Ovary (tissue), 9 donors: ENCODE measurements around the gene PRR27. TPM values are rescaled to one million over a fixed set of nuclear protein-coding genes. Genes with fewer than 3 reads are reported as not detected.

Source experiments
- DNase-seq, 5 donors: peaks; one replicate each; pipeline ENCODE4 v3.0.0-alpha.2; 2019 to 2020
- H3K27ac ChIP-seq, 2 donors: fragments of 200-600 bp; one replicate each; pipeline versions ENCODE4 v1.5.1 to v1.8.0; 2019 to 2022
- H3K27me3 ChIP-seq: fragments of 200-600 bp; one replicate; pipeline ENCODE4 v1.8.0; 2022
- H3K36me3 ChIP-seq: fragments of 200-600 bp; sonication (generic); one replicate; pipeline ENCODE4 v1.5.1; 2019
- H3K4me1 ChIP-seq: one replicate; pipeline ENCODE4 v1.8.1; 2013; ENCODE audit warnings: mild to moderate bottlenecking, moderate library complexity; ENCODE audit not compliant: insufficient read depth
- H3K4me3 ChIP-seq: fragments of 200-600 bp; sonication (generic); one replicate; pipeline ENCODE4 v1.5.1; 2017
- H3K9me3 ChIP-seq, 2 donors: fragments of 200-600 bp in 1 of 2; sonication (generic) in 1 of 2; one replicate each; pipeline versions ENCODE4 v1.5.1 to v1.8.1; 2013 to 2019; ENCODE audit warnings: mild to moderate bottlenecking in 1 of 2, moderate library complexity in 1 of 2
- CTCF ChIP-seq, 3 donors: fragments of 450-650 bp in 2 of 3; fragments of 200-600 bp in 1 of 3; IDR thresholded peaks; one replicate each; pipeline versions ENCODE4 v1.5.1 to v1.8.0; 2016 to 2022; ENCODE audit warnings: antibody characterized with exemption in 3 of 3, mild to moderate bottlenecking in 1 of 3
- EP300 ChIP-seq: sonication (generic); formaldehyde crosslinking; IDR thresholded peaks from one replicate; pipeline ENCODE4 v1.6.1; 2017; ENCODE audit warnings: antibody characterized with exemption
- POLR2A ChIP-seq: fragments of 450-650 bp; IDR thresholded peaks from one replicate; pipeline ENCODE4 v1.6.1; 2017; ENCODE audit warnings: antibody characterized with exemption, mild to moderate bottlenecking, moderate library complexity
- WGBS, 3 donors: extraction: QIAGEN DNeasy Blood & Tissue Kit in 1 of 3; methylation state at CpG; one replicate each; pipeline versions ENCODE4 v1.1.5 to v1.1.7; 2013 to 2017; 5-methylcytosine and 5-hydroxymethylcytosine counted together
- intact Hi-C, 4 donors: fragments of 100-400 bp; cut with DNase I; formaldehyde crosslinking; loops; one replicate each; pipeline versions ENCODE4 v1.11.0 to v1.15.1; 2022 to 2023
- polyA plus RNA-seq, 2 donors: library from polyadenylated mRNA; stranded (reverse); fragments of 200-250 nt in 1 of 2; fragments of 350-450 nt in 1 of 2; fragmentation: Illumina TruSeq in 1 of 2; extraction: RNeasy Lipid Tissue Mini Kit (QIAGEN cat#74804) in 1 of 2; gene quantifications; one replicate each; pipeline ENCODE4 v1.2.3, GENCODE V29; 2013 to 2014
- total RNA-seq, 7 donors: library from RNA; depleted of rRNA in 2 of 7; stranded (reverse); fragments of >200 nt in 2 of 7; fragmentation: NEBNext Ultra II Directional in 3 of 7; extraction: Animal tissue kit (Norgen Biotek cat#: 25700) in 3 of 7; gene quantifications; one replicate each; pipeline versions ENCODE4 v1.1.0 to v1.2.4, GENCODE V29; 2016 to 2023
- donor health status: DM: no; HTN: no; CAD: no; lungs with moderate emphysema.
- donor health status: DM: no; HTN: no; CAD: no.
- donor health status: Bipolar disorder and iron deficiency.
- donor health status: DM: yes; HTN: yes; CAD: no.
- donor health status: DM: no; HTN: no; CAD: no.
- donor health status: DM: yes; HTN: yes; CAD: no.

PRR27 gene
- total and polyA plus RNA-seq, 9 donors, result not detected

GRCh38 chr4:70120323-70120722 lies 33.7 kb upstream of the PRR27 start:
- no peak for TF ChIP-seq EP300
- TF ChIP-seq CTCF (IDR thresholded peaks at IDR 0.05), result no peak
- TF ChIP-seq POLR2A, result no peak
- Histone ChIP-seq H3K36me3 (no peaks in the 10 kb centered on the region), H3K9me3 (no peaks in the 10 kb centered on the region), H3K27me3 (peaks cover under 1% of the 10 kb centered on the region), H3K4me3 (no peak overlapping the region), H3K27ac (no peak overlapping the region), H3K4me1 (no peaks in the 10 kb centered on the region)
- 73 to 81% (median 77%) methylated on average over 1 of the region's 1 CpG for WGBS, 3 donors
- no peak for DNase-seq
- intact Hi-C loops, result no loop called here

DNA sequence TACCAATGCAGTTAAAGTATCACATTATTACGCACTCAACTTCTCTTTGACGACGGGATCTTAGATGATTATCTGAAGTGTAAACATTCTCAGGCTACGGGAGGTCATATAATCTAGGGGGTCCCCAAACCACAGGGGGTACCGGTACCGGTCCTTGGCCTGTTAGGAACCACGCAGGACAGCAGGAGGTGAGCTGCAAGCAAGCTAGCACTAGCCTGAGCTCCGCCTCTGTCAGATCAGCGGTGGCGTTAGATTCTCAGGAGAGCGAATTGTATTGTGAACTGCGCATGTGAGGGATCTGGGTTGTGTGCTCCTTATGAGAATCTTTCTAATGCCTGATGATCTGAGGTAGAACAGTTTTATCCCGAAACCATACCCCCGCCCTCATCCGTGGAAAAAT lies 20.6 kb upstream of the PRR27 start:
- intact Hi-C loops, result no loop called here
- Histone ChIP-seq H3K4me1 (no peaks in the 10 kb centered on the region), H3K9me3 (no peaks in the 10 kb centered on the region), H3K27me3 (no peaks in the 10 kb centered on the region), H3K4me3 (no peak overlapping the region), H3K27ac (no peak overlapping the region), H3K36me3 (no peaks in the 10 kb centered on the region)
- WGBS, 3 donors, result 67 to 73% (median 69%) methylated on average over 15 of the region's 15 CpGs
- TF ChIP-seq POLR2A, result no peak
- no peak for TF ChIP-seq CTCF (IDR thresholded peaks at IDR 0.05)
- TF ChIP-seq EP300, result no peak
- no peak for DNase-seq

DNA sequence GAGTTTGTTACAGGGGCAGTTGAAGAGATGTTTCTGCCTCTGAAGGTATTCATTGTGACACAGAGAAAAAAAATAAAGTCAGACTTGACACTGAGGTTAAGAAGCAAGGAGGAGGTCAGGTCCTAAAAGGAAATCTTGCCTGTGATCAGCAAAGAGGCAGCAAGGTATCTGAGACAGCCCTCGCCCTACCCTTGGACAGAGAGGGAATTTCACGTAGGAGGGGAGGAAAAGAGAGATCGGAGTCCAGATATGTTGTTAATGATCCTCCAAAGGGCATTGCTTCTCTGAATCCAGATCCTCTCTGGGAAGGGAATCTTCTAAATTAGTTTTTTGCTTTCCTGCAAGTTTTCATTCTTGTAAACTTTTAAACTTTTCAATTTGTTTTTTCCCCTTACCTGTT lies 15.3 kb upstream of the PRR27 start:
- no peaks in the 10 kb centered on the region for H3K4me1 ChIP-seq
- no peak overlapping the region for H3K27ac ChIP-seq
- no peaks in the 10 kb centered on the region for H3K36me3 ChIP-seq
- no peaks in the 10 kb centered on the region for H3K9me3 ChIP-seq
- H3K27me3 ChIP-seq, result no peaks in the 10 kb centered on the region
- WGBS, 3 donors, result 73 to 77% (median 75%) methylated on average over 3 of the region's 3 CpGs
- intact Hi-C loops, result no loop called here
- DNase-seq, result no peak
- H3K4me3 ChIP-seq, result no peak overlapping the region
- TF ChIP-seq CTCF (IDR thresholded peaks at IDR 0.05), result no peak
- no peak for TF ChIP-seq POLR2A
- TF ChIP-seq EP300, result no peak

DNA sequence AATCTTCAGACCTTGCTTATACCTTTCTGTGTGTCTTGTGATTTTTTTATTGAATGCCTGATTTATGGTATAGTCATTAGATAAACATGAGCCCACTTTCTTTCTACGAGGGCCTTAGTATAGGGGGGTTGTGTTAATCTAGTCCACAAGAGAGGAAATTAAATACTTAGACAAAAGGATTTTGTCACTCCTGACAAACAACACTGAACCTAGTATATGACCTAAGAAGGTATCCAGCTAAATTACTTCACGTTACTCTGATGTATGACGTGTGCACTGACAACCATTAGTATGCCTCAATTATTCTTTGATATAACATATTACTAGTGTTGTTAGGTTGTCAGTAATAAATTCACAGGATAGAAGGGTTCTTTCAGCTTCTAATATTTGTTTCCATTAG lies 2.8 kb upstream of the PRR27 start:
- no peaks in the 10 kb centered on the region for H3K4me1 ChIP-seq
- 51 to 57% (median 54%) methylated on average over 3 of the region's 3 CpGs for WGBS, 3 donors
- no peak overlapping the region for H3K4me3 ChIP-seq
- no peak for DNase-seq
- TF ChIP-seq POLR2A (no peak), CTCF (IDR thresholded peaks at IDR 0.05) (no peak), EP300 (no peak)
- intact Hi-C loops, result no loop called here
- H3K36me3 ChIP-seq, result no peaks in the 10 kb centered on the region
- H3K27ac ChIP-seq, result no peak overlapping the region
- H3K27me3 ChIP-seq, result no peaks in the 10 kb centered on the region
- no peaks in the 10 kb centered on the region for H3K9me3 ChIP-seq

DNA sequence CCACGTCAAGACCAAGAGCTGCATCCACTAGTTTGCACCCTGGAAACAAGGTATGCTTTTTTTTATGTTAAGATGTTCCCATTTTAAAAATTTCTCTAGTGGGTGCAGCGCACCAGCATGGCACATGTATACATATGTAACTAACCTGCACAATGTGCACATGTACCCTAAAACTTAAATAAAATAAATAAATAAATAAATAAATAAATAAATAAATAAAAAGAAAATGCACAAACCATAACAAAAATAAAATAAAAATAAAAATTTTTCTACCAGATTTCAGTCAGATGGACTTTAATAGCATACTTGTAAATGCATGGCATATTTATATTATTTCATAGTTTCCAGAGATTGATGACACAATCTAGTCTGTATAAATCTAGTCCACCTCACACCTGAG lies 1.9 kb upstream of the PRR27 start:
- intact Hi-C loops, result no loop called here
- WGBS, 3 donors, result 84 to 88% (median 87%) methylated on average over 2 of the region's 2 CpGs
- no peak overlapping the region for H3K4me3 ChIP-seq
- no peaks in the 10 kb centered on the region for H3K9me3 ChIP-seq
- TF ChIP-seq CTCF (IDR thresholded peaks at IDR 0.05) (no peak), POLR2A (no peak), EP300 (no peak)
- DNase-seq, result no peak
- H3K27me3 ChIP-seq, result no peaks in the 10 kb centered on the region
- no peaks in the 10 kb centered on the region for H3K36me3 ChIP-seq
- no peak overlapping the region for H3K27ac ChIP-seq
- no peaks in the 10 kb centered on the region for H3K4me1 ChIP-seq
